HG03064 (cell line): ENCODE measurements around the gene RPS15.
"Not testable (repeated sequence)": the region's sequence is repeated elsewhere in the genome, so short reads cannot be mapped to it uniquely, and the experiment has no call there.

Experiments used
- ATAC-seq: cut with Tn5 transposase; IDR thresholded peaks from one replicate; pipeline ENCODE4 v1.9.1; 2021; ENCODE audit warnings: low read depth; ENCODE audit not compliant: unreplicated experiment

The RPS15 gene

DNA sequence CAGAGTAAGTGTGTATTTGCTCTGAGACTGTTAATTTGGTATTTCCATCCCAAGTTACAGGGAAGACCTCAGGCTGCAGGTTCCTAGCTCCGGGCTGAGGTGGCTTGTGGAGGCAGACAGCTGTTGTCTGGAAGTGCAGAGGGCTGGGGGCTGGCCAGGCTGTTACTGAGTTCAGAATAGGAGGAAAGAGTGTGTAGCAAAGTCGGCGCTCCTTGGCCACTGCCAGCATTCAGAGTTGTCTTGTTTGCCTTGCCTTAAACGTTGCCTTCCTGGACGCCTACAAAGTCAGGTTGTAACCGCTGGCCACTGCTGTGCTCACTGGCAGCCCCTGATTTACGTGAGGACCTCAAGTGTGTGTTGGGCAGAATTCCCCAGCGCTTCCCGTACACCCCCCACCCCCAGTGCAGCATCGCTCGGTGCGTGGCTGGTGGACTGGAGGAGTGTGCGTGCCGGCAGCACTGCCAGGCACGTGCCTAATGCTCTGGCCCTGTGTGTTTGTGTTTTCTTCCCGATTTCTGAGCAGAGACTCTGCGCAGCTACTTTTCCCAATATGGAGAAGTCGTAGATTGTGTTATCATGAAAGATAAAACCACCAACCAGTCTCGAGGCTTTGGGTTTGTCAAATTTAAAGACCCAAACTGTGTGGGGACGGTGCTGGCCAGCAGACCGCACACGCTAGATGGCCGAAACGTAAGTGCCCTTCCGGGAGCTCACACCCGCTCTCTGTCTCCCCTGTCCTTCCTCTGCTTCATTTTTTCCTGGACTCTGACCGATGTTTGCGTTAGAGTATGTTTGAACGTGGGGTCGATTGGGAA lies 20.3 kb upstream of the RPS15 start:
- no peak for ATAC-seq

DNA sequence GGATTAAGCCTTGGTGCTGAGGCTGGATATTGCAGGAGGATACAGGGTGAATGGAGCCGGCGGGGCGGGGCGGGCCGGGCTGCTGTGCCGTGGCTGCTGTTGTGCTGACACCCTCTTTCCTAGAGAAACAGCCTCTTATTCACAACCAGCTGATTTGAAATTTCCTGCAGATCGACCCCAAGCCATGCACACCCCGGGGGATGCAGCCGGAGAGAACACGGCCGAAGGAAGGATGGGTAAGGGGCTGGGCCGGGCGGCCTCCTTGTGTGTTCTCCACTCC lies 19.8 kb upstream of the RPS15 start:
- ATAC-seq, result no peak

DNA sequence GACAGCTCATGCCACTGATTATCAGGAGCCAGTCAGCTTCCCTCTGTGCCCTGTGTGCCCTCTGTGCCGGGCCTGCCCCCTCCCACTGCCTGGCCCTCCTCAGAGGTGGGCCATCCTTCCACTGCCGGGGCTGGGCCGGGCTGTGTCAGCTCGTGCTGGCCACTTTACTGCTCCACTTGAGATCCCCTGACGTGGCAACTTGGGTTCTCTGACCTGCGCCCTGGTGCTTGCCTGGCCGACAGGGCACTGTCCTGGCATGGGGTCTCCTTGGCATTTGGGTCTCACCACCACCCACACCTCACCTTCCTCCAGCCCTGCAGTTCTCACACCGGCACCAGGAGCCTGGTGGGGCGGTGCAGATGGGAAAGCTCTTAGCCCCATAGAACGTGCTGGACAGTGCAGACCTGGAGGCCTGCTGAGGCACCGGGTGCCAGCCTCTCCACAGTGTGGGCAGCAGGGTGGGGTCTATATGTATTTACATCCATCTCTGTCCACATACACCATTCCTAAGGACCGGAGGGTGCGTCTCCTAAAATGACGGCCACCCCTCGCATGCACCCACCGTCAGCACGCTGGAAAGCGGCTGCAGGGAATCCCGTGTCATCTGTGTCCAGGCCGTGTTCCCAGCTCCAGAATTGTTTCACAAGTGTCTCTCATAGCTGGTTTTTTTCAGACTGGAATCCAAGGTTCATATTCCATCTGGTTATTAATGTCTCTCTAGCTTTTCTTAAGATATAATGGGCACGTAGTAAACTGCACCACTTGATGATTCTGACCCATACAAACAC lies 19.1 kb upstream of the RPS15 start:
- ATAC-seq, result no peak

DNA sequence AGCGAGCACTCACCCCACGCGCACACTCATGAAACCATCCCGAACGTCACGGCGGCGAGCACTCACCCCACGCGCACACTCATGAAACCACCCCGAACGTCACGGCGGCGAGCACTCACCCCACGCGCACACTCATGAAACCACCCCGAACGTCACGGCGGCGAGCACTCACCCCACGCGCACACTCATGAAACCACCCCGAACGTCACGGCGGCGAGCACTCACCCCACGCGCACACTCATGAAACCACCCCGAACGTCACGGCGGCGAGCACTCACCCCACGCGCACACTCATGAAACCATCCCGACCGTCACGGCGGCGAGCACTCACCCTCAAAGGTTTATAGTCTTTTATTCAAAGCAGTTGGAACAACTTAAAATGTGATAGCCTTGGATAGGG lies 18.1 kb upstream of the RPS15 start:
- ATAC-seq, result not testable (repeated sequence)

DNA sequence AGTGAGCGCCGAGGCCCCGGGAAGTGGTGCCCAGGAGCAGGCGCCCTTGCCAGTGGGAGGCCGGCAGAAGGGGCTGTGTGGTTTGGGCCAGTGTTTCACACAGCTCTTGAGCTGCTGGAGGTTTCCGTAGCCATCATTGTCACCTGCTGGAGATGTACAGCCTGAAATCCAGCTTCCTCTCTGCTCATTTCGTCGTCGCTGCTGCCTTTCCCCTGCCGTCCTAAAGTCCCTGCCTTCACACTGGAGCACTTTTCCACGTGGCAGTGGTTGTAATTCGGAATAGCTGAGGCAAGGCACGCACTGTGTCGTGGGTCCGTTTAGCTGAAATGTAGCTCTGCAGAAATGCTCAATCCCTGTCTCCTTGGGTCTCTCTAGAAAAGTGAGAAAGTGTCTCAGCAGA lies 17.6 kb upstream of the RPS15 start:
- ATAC-seq, result no peak

DNA sequence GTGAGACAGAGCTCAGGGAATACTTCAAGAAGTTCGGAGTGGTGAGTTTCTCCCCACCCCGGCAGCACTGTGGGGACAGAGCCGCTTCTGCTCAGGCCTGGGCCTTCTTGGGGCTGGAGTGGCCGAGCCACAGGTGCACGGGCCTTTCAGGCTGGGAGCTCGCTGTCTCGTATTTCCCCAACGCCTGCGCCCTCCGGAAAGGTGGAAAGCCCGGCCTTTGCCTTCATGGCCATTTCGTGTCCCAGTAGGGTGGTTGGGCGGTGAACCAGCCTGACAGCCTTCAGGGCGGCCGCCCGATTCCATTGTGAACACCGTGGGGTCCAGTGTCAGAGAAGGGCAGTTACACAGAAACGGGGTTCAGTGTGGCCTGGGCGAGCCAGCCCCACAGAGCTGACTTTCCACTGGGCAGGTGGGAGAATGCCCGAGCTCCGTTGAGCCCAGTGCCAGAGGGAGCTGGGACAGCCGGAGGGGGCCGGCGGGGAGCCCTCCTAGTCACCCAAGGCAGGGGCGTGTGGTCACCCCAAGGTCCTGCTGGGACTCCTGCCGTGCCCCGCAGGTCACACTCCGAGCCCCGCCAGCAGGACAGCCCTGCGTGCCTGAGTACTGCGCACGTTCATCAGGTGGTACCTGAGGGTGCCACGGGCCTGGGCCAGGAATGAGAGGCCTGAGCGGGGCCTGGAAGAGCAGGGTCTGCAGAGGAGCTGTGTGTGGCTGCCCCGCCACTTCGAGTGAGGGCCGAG lies 16.8 kb upstream of the RPS15 start:
- ATAC-seq, result no peak

DNA sequence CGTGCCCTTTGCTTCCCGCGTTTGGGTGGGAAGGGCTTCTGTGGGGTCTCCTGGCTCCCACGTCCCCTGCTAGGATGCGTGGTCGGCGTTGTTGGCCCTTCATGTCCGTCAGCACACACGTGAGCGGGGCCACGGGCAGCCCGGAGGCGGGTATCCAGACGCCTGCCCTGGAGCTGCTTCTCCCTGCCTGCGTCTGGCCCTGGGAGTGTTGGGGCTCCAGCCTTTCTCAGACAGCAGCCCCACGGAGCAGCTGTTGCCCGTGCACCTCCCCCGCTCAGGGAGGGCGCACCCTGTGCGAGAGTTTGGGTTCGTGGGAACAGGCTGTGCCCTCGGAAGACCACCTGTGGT lies 16.3 kb upstream of the RPS15 start:
- ATAC-seq, result no peak

DNA sequence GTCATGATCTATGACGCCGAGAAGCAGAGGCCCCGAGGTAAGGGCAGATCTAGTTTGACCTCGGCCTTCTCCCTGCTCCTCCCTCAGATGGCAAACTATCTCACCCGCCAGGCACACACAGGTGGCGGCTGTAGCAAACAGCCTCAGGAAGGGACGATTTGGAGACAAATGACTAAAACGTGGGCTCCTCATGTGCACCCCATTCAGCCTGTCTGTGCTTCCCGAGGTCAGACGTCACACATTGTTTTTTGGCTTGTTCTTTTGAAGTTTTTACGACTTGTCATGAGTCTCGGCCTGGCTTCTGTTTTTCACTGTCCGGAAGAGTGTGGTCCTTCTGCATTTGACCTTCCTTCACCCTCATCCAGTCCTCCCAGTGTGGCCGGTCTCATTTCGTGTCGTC lies 15.8 kb upstream of the RPS15 start:
- ATAC-seq, result no peak

DNA sequence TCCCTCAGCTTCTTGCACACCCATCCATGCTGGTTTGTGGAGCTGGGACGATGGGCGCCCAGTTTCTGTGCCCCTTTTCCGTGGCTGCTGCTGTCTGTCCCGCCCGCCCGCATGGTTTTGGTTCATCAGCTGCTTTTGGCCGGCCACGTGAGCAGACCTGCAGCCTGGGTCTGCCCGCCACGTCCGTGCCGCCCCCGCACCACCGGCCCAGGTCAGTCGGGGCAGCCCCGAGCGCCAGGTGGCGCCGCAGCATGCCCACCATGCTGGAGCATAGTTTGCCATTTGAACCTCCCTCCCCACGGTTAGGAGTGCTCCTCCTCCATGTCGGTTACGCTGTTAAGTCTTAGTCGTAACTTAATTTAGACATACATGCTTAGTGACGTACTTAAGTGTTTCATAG lies 15.3 kb upstream of the RPS15 start:
- ATAC-seq, result no peak

DNA sequence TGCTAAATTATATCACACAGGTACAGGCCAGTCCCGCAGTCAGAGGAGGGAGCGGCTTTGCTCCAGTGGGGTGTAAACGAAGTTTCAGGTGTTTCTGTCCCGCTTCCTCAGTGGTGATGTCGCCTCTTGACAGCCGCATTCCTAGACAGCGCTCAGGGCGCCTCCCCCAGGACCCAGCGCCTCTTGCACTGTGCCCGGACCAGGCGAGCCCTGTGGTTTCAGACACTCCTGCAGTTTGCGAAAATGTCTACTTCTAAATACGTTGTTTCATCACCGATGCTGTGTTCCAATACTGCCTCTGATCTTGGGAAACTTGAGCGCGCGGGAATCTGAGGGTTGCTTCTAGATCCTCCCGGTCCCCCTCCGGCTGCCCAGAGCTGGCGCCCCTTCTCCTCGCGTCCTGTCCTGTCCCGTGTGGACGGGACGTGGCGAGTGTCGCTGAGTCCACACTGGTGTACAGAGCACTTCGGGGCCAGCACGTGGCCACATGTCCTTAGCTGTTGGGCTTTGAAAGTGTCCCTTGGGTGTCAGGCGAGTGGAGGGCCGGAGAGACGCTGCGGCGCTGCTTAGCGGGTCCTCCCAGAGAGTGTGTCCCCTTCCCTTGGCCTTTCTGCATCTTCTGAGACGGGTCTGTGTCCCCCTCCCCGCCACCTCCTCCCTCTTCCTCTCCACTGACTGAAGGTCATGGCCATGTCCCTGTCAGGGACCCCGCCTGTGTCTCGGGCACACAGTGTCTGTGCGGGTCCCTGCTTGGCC lies 14.6 kb upstream of the RPS15 start:
- no peak for ATAC-seq

DNA sequence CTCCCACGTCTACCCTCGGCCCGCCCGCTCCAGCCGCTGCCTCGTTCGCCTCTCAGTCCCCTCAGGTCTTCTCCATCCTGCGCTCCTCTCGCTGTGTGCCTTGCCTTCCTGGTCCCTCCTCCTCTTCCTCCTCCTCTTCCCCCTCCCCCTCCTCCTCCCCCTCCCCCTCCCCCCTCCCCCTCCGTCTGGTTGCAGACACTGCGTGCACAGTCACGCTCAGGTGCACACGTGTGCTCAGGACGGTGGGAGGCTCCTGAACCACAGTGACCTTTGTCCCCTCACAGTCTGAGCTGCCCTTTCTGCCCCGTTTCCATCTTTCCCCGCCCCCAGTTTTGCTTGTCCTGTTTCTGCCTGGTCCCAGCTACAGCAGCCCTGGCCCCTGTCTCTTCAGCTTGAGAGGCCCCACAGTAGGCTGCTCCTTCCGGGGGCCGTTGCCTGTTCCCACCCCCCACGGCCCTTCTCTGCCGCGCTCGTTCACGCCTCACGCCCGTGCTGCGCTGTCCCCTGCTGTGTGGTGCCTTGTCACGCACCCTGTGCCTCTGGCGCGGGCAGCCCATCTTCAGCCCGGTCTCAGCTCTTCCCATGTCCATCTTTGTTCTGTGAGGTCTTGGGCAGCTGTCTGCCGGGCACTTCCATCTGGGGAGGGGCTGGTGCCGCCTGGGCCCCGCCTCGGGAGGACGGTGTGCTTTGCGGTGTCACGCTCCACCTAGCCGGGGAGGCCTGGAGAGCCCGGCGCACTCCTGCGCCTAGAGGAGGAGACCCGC lies 13.8 kb upstream of the RPS15 start:
- ATAC-seq, result no peak

DNA sequence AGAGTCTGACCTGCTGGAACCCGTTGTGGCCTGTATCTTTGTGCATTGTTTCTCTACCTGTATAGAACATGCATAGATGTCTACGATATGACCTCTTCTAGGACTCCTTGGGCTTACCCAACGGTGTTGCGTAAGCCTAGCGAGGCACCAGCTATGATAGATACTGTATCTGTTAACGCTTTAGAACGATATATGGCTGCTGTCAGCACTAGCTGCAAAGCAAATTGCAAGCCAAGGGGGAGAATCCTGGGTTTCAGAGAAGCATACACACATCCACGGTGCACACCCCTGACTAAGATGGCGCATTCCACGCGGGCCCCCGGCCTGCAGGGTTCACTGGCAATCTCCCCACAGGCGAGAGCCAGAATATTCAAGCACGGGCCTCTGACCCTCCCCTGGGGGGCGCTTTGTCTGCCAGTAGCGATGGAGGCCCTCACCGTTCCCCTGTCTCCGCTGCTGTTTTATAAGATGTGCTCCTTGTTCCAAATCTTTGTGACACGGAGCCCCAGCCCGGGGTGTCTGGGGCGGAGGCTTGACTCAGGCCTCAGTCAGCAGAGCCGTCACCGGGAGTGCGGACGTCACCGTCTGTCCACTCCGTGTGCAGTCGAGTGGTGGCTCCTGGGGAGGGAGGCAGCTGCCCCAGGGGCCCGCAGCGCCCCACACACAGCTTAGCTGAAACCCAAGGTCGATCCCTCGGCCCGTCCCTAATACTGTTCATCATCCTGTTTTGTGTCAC lies 12.9 kb upstream of the RPS15 start:
- ATAC-seq, result no peak

DNA sequence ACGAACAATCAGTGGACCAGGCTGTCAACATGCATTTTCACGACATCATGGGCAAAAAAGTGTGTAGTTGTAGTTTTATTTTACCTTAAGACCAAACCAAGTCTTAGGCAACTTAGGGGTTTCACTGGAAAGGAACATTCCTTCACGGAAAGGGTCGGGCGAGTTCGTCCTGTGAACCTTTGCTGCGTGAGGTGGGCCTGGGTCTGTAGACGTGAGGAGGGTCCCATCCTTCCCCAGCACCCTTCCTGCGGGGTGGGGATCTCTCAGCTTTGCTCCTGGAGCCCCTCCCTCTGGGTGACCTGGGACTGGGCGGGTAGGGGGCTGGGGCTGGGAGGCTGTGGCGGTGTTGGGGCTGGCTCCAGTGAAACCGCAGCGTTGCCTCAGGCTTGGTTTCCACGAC lies 12.3 kb upstream of the RPS15 start:
- no peak for ATAC-seq

DNA sequence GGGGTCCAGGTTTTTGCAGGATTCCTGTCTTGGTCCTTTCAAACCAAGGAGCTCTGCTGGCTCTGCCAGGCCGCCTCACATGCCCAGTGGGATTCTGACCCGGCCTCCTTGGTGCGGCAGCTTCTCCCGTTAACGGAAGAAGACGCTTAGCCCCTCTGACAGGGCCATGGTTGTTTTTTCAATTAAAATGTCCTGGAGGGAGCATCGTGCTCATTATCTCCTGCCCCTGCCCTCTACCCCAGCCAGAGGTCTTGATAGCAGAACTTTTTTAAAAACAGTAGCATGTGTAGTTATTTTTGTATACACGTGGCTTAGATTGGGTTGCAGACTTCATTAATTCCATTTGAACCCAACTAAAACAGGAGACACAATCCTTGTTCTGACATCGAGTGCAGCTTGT lies 11.5 kb upstream of the RPS15 start:
- no peak for ATAC-seq

DNA sequence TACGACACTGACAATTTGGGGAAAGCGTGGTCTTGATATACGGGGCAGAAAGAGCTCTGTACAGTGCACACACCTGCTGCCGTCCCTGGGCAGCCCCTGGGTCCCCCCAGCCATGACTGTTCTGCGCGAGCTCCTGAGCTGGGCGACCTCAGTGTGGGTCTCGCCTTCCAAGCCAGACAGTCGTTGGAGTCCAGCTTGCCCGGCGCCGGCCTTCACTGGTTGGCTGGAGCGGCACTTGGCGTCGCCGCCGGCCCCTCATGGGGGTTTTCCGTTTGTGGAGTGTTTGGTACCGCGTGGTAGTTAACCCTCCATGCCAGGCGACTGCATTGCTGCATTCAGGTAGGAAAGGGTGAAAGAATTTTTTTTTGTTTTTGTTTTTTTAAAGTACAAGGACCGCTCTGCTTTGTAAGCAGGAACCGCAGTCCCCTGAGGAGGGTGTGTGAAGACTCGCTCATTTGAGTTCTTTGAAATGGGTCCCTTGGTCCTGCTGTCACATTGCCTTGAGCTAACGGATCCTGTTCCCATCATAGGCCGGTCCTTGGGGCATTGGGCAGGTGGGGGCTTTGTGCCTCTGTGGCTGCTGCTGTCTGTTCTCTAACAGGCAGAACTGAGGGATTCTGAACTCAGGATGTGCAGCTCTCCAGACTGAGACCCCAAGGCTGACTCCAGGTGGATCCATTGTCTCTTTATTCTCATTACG lies 10.8 kb upstream of the RPS15 start:
- no peak for ATAC-seq

DNA sequence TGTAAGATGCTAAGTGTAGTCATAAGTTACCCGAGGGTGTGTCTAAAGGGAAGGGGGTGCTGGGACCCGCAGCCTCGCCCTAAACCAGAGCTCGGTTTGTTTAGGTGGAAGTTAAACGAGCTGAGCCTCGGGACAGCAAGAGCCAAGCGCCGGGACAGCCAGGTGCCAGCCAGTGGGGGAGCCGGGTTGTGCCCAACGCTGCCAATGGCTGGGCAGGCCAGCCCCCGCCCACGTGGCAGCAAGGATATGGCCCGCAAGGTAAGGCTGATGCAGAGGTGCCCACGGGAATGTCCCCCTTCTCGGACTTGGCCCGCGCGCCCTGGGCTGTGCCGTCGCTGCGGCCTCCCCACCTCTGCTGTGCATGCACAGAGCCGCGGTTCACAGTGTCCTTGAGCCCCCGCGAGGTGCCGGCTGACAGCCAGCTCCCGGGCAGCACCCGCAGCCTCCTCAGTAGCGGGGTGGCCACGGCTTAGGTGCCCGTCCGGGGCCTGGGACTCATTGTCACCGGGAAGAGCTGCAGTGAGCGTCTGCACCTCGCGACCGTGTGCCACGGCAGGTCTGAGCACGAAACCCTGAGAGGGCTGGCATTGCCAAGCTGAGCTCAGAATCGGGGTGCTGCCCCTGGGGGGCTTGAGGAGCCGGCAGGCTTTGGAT lies 9.3 kb upstream of the RPS15 start:
- no peak for ATAC-seq

DNA sequence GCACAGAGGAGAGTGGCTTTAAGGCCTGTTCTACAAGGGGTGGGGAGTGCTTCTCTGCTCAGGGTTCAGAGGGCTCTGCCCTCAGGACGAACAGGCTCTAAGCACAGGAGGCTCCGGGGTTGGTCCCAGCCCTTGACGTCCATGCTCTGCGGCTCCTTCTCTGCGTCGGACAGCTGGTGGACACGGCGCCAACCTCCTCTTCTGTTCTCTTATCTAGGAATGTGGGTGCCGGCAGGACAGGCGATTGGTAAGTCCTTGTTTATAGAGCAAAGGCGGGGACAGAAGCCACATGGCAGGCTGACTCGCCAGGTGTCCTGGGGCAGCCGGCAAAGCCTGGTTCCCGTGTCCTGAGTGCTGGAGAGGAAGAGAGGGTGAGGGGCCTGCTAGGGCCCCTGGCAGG lies 8.4 kb upstream of the RPS15 start:
- no peak for ATAC-seq

DNA sequence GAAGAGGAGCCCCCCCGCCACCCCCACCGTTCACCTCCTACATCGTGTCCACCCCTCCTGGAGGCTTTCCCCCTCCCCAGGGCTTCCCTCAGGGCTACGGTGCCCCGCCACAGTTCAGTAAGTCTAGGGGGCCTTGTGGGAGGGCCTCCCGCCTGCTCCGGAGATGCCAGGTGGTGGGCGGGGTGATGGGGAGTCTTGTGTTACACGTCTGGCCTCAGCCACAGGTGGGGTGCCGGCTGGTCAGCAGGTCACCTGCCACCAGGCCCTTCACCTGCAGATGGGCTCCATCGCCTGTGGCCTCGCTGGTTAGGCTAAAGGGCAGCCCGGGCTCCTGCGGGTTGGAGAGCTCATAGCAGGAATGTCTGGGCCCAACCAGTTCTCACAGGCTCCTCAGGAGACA lies 8.0 kb upstream of the RPS15 start:
- no peak for ATAC-seq
